CD4-positive, CD25-positive, alpha-beta regulatory T cell (primary cell): ENCODE measurements around the gene IRF4. TPM values are rescaled to one million over a fixed set of nuclear protein-coding genes. Genes with fewer than 3 reads are reported as not detected.

Experiments
- ATAC-seq, 2 donors: fragments of 150-1000 bp; cut with Tn5 transposase; one replicate each; pipeline ENCODE4 v1.10.0; 2021; ENCODE audit warnings: low read depth in 2 of 2, moderate number of reproducible peaks in 2 of 2, moderate library complexity in 1 of 2
- DNase-seq, 3 donors: peaks; one replicate each; pipeline versions ENCODE4 v3.0.0 to v3.0.0-alpha.2; 2012 to 2022; ENCODE audit warnings: mixed read lengths in 1 of 3
- H3K27ac ChIP-seq: one replicate; pipeline ENCODE4 v1.7.0; 2013; ENCODE audit warnings: mild to moderate bottlenecking, low read length; ENCODE audit not compliant: insufficient read depth, poor library complexity, severe bottlenecking
- H3K27me3 ChIP-seq: one replicate; pipeline ENCODE4 v1.7.0; 2013; ENCODE audit warnings: low read length; ENCODE audit not compliant: control insufficient read depth, insufficient read depth
- H3K36me3 ChIP-seq: one replicate; pipeline ENCODE4 v1.7.0; 2013; ENCODE audit warnings: mild to moderate bottlenecking, low read length, moderate library complexity; ENCODE audit not compliant: control insufficient read depth, insufficient read depth
- H3K4me1 ChIP-seq: 2 replicates; pipeline ENCODE4 v1.7.0; 2013; ENCODE audit warnings: mild to moderate bottlenecking, low read length; ENCODE audit not compliant: insufficient read depth, control insufficient read depth, poor library complexity, severe bottlenecking
- H3K4me3 ChIP-seq: one replicate; pipeline ENCODE4 v1.7.0; 2013; ENCODE audit warnings: low read depth, mild to moderate bottlenecking, low read length, moderate library complexity
- H3K9me3 ChIP-seq, 2 experiments: 1 replicate in 1 of 2; 2 replicates in 1 of 2; pipeline ENCODE4 v1.7.0; 2013; ENCODE audit warnings: low read length in 2 of 2, mild to moderate bottlenecking in 1 of 2, moderate library complexity in 1 of 2; ENCODE audit not compliant: control insufficient read depth in 2 of 2
- H3K27ac Mint-ChIP-seq, 3 donors: one replicate each; pipeline ENCODE4 v1.8.0; 2020 to 2022; ENCODE audit warnings: mild to moderate bottlenecking in 3 of 3, mixed read lengths in 3 of 3, moderate library complexity in 2 of 3
- H3K27me3 Mint-ChIP-seq: one replicate; pipeline ENCODE4 v1.8.0; 2022; ENCODE audit warnings: mild to moderate bottlenecking, mixed read lengths
- H3K36me3 Mint-ChIP-seq: one replicate; pipeline ENCODE4 v1.8.0; 2020; ENCODE audit warnings: mixed read lengths
- H3K4me1 Mint-ChIP-seq, 4 donors: one replicate each; pipeline ENCODE4 v1.8.0; 2020 to 2022; ENCODE audit warnings: mixed read lengths in 4 of 4, mild to moderate bottlenecking in 1 of 4
- H3K4me3 Mint-ChIP-seq, 4 donors: one replicate each; pipeline ENCODE4 v1.8.0; 2020 to 2022; ENCODE audit warnings: mild to moderate bottlenecking in 4 of 4, mixed read lengths in 4 of 4, moderate library complexity in 3 of 4
- H3K9me3 Mint-ChIP-seq, 7 donors: one replicate each; pipeline ENCODE4 v1.8.0; 2020 to 2022; ENCODE audit warnings: mixed read lengths in 7 of 7, mild to moderate bottlenecking in 3 of 7, moderate library complexity in 2 of 7
- polyA plus RNA-seq, 4 donors: library from polyadenylated mRNA; unstranded; fragments of 300-500 nt; fragmentation: Illumina TruSeq; gene quantifications; one replicate each; pipeline ENCODE4 v1.2.3, GENCODE V29; 2021
- total RNA-seq: library from RNA; stranded (reverse); gene quantifications from one replicate; pipeline ENCODE4 v1.2.3, GENCODE V29; 2022

IRF4 gene
- total and polyA plus RNA-seq, 5 donors from 2014 or later, result 9.0 to 71.3 (median 12.2) TPM

- no peaks in the 10 kb centered on the region for H3K36me3 ChIP-seq
- H3K36me3 Mint-ChIP-seq, result peaks cover 11% of the 10 kb centered on the region
- DNase-seq (no peak), ATAC-seq (no peak)
- H3K4me1 ChIP-seq, result peaks cover 6% of the 10 kb centered on the region
- H3K9me3 Mint-ChIP-seq, result peaks cover 0 to 2% (median 0%) of the 10 kb centered on the region in 7 donors
- no peaks in the 10 kb centered on the region for H3K27me3 Mint-ChIP-seq
- H3K27ac ChIP-seq, result no peak overlapping the region
- H3K27ac Mint-ChIP-seq, result peak overlapping the region; percentile 4 to 81 (median 43)
- H3K27me3 ChIP-seq, result no peaks in the 10 kb centered on the region
- no peak overlapping the region for H3K4me3 Mint-ChIP-seq
- no peaks in the 10 kb centered on the region for H3K9me3 ChIP-seq
- no peak overlapping the region for H3K4me3 ChIP-seq
- peaks cover 4 to 28% (median 11%) of the 10 kb centered on the region in 4 donors for H3K4me1 Mint-ChIP-seq
Measured at GRCh38 chr6:355373-356208, 36.0 kb upstream of the IRF4 start.

GRCh38 chr6:356828-357251 lies 34.7 kb upstream of the IRF4 start:
- Mint-ChIP-seq H3K27ac (peak overlapping the region; percentile 23 to 81 (median 76)), H3K27me3 (no peaks in the 10 kb centered on the region), H3K36me3 (no peaks in the 10 kb centered on the region), H3K4me3 (peak overlapping the region in 1 of 4 donors; percentile 2), H3K9me3 (peaks cover 0 to 2% (median 0%) of the 10 kb centered on the region in 7 donors), H3K4me1 (peaks cover 6 to 28% (median 11%) of the 10 kb centered on the region in 4 donors)
- Histone ChIP-seq H3K9me3 (no peaks in the 10 kb centered on the region), H3K4me1 (peaks cover 6% of the 10 kb centered on the region), H3K36me3 (no peaks in the 10 kb centered on the region), H3K27me3 (no peaks in the 10 kb centered on the region), H3K4me3 (no peak overlapping the region), H3K27ac (no peak overlapping the region)
- DNase-seq (peak in 1 of 3 donors; percentile 59), ATAC-seq (peak; percentile 71)

GRCh38 chr6:357261-357790 lies 34.2 kb upstream of the IRF4 start:
- Mint-ChIP-seq H3K9me3 (peaks cover 0 to 2% (median 0%) of the 10 kb centered on the region in 7 donors), H3K27ac (peak overlapping the region in 2 of 3 donors; percentile 76 to 81), H3K4me3 (no peak overlapping the region), H3K4me1 (peaks cover 9 to 28% (median 11%) of the 10 kb centered on the region in 4 donors), H3K27me3 (no peaks in the 10 kb centered on the region), H3K36me3 (no peaks in the 10 kb centered on the region)
- H3K36me3 ChIP-seq, result no peaks in the 10 kb centered on the region
- no peak for DNase-seq
- H3K4me1 ChIP-seq, result peaks cover 6% of the 10 kb centered on the region
- ATAC-seq, result no peak
- H3K4me3 ChIP-seq, result no peak overlapping the region
- no peak overlapping the region for H3K27ac ChIP-seq
- H3K9me3 ChIP-seq, result no peaks in the 10 kb centered on the region
- H3K27me3 ChIP-seq, result no peaks in the 10 kb centered on the region

GRCh38 chr6:357791-358341 lies 33.7 kb upstream of the IRF4 start:
- no peak overlapping the region for H3K27ac ChIP-seq
- no peaks in the 10 kb centered on the region for H3K9me3 ChIP-seq
- ATAC-seq (no peak), DNase-seq (no peak)
- no peaks in the 10 kb centered on the region for H3K36me3 Mint-ChIP-seq
- no peak overlapping the region for H3K4me3 Mint-ChIP-seq
- no peaks in the 10 kb centered on the region for H3K27me3 Mint-ChIP-seq
- peak overlapping the region in 1 of 3 donors; percentile 81 for H3K27ac Mint-ChIP-seq
- H3K4me1 ChIP-seq, result peaks cover 6% of the 10 kb centered on the region
- H3K36me3 ChIP-seq, result no peaks in the 10 kb centered on the region
- no peak overlapping the region for H3K4me3 ChIP-seq
- H3K27me3 ChIP-seq, result no peaks in the 10 kb centered on the region
- H3K4me1 Mint-ChIP-seq, result peaks cover 9 to 28% (median 11%) of the 10 kb centered on the region in 4 donors
- peaks cover 0 to 6% (median 1%) of the 10 kb centered on the region in 7 donors for H3K9me3 Mint-ChIP-seq

- no peaks in the 10 kb centered on the region for H3K36me3 ChIP-seq
- H3K27me3 ChIP-seq, result no peaks in the 10 kb centered on the region
- peaks cover 0 to 10% (median 1%) of the 10 kb centered on the region in 7 donors for H3K9me3 Mint-ChIP-seq
- no peak overlapping the region for H3K4me3 ChIP-seq
- peaks cover 6% of the 10 kb centered on the region for H3K4me1 ChIP-seq
- ATAC-seq, result no peak
- DNase-seq, result peak in 1 of 3 donors; percentile 49
- H3K27ac Mint-ChIP-seq, result peak overlapping the region in 2 of 3 donors; percentile 32 to 48
- no peaks in the 10 kb centered on the region for H3K36me3 Mint-ChIP-seq
- H3K4me1 Mint-ChIP-seq, result peaks cover 9 to 28% (median 11%) of the 10 kb centered on the region in 4 donors
- peaks cover 4% of the 10 kb centered on the region for H3K27me3 Mint-ChIP-seq
- H3K27ac ChIP-seq, result no peak overlapping the region
- no peaks in the 10 kb centered on the region for H3K9me3 ChIP-seq
- H3K4me3 Mint-ChIP-seq, result no peak overlapping the region
Measured at GRCh38 chr6:358432-358831, 33.1 kb upstream of the IRF4 start.

GRCh38 chr6:358847-359246 lies 32.7 kb upstream of the IRF4 start:
- H3K9me3 Mint-ChIP-seq, result peaks cover 0 to 10% (median 1%) of the 10 kb centered on the region in 7 donors
- no peaks in the 10 kb centered on the region for H3K36me3 Mint-ChIP-seq
- Histone ChIP-seq H3K27ac (no peak overlapping the region), H3K27me3 (no peaks in the 10 kb centered on the region), H3K4me1 (peaks cover 6% of the 10 kb centered on the region), H3K36me3 (no peaks in the 10 kb centered on the region), H3K4me3 (no peak overlapping the region), H3K9me3 (no peaks in the 10 kb centered on the region)
- peaks cover 8% of the 10 kb centered on the region for H3K27me3 Mint-ChIP-seq
- peaks cover 9 to 28% (median 11%) of the 10 kb centered on the region in 4 donors for H3K4me1 Mint-ChIP-seq
- DNase-seq (no peak), ATAC-seq (no peak)
- peak overlapping the region; percentile 32 to 92 (median 48) for H3K27ac Mint-ChIP-seq
- H3K4me3 Mint-ChIP-seq, result no peak overlapping the region

- Mint-ChIP-seq H3K9me3 (peaks cover 0 to 15% (median 1%) of the 10 kb centered on the region in 7 donors), H3K36me3 (no peaks in the 10 kb centered on the region), H3K4me1 (peaks cover 9 to 28% (median 11%) of the 10 kb centered on the region in 4 donors), H3K27me3 (peaks cover 8% of the 10 kb centered on the region), H3K27ac (no peak overlapping the region), H3K4me3 (no peak overlapping the region)
- no peaks in the 10 kb centered on the region for H3K36me3 ChIP-seq
- peaks cover 0 to 3% of the 10 kb centered on the region in 2 experiments for H3K9me3 ChIP-seq
- H3K4me3 ChIP-seq, result no peak overlapping the region
- H3K4me1 ChIP-seq, result peaks cover 6% of the 10 kb centered on the region
- ATAC-seq (no peak), DNase-seq (no peak)
- no peaks in the 10 kb centered on the region for H3K27me3 ChIP-seq
- H3K27ac ChIP-seq, result no peak overlapping the region
Measured at GRCh38 chr6:359261-360035, 32.1 kb upstream of the IRF4 start.
